ENCODE measurements around the gene LILRA1.
"Not testable (repeated sequence)": the region's sequence is repeated elsewhere in the genome, so short reads cannot be mapped to it uniquely, and the experiment has no call there.

LILRA1 gene

DNA sequence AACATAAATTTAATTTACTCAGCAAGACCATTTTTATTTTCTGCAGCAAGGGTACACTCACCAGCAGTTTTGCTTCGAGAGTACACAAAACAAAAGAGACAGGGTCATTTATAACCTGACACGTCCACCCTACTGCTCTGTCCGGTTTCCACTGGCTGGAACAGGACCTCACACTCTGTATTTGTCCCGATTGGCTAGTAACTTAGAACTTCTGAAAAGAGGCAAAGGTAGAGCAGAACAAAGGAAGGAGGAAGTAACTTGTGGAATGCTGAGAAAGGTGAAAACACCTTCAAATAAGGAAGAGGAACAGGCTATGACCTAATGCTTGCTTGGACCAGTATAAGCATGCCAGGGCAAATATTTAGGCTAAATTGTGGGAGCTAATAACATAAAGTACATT is 34.5 kb downstream of the LILRA1 start:
- DNase-seq = not testable (repeated sequence)

DNA sequence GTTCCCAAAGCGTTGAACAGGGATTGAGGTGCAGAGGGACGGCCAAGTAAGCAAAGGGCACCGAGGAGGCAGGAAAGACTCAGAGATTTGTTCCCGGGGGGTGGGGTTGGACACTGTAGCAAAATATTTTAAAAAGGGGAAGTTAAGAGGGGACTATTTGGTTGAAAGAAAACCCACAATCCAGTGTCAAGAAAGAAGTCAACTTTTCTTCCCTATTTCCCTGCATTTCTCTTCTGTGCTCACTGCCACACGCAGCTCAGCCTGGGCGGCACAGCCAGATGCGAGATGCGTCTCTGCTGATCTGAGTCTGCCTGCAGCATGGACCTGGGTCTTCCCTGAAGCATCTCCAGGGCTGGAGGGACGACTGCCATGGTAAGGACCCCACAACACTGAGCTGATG is 36.8 kb downstream of the LILRA1 start, which contains the start of gene LILRB1:
LILRB1 (plus strand) TSS at position 223 of the 400 bp plus-strand sequence. CDS start 590 bp downstream, outside the sequence.
- DNase-seq = not testable (repeated sequence)

GRCh38 chr19:54630782-54631181 is 37.4 kb downstream of the LILRA1 start:
- no peak for DNase-seq

GRCh38 chr19:54631489-54632337 is 38.3 kb downstream of the LILRA1 start:
- DNase-seq = not testable (repeated sequence)

DNA sequence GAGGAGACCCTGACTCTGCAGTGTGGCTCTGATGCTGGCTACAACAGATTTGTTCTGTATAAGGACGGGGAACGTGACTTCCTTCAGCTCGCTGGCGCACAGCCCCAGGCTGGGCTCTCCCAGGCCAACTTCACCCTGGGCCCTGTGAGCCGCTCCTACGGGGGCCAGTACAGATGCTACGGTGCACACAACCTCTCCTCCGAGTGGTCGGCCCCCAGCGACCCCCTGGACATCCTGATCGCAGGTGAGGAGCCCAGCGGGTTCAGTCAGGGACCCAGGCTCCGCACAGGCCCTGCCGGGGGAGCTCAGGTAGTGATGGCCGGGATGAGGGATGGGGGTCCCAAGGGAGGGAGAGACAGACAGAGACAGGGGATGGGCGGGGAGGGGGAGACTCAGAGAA is 39.1 kb downstream of the LILRA1 start:
- not testable (repeated sequence) for DNase-seq

DNA sequence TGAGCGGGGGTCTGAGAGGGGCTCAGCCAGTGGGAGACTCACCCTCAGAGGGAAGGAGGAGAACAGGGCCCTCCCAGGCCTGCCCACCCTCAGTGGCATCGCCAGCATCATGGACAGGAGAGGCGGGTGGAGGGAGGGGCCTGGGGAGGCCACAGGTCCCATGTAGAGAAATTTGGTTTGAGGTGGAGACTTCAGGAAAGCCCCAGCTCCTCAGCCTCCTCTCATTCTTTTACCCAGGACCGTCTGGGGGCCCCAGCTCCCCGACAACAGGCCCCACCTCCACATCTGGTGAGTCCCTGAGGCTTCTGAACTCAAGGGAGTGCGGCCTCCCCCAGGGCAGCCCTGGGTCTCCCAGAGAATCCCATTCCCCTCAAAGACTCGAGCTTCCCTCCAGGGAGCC is 40.0 kb downstream of the LILRA1 start:
- DNase-seq = no peak

DNA sequence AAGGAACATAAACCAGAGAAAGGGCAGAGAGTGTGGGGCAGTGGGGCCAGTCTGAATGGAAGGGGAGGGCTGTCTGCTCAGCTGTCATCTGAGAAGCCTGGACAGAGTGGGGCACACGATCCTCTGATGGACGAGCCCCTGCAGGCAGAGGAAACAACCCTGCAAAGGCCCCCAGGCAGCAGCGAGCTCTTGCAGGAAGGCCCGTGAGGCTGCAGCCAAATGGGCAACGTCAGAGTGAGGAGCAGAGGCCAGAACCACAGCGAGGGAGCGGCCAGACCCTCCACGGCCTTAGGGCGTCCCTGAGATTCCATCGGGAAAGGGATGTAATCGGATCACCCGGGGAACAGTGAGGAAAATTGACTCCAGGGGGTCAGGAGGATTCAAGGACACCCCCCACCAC is 42.6 kb downstream of the LILRA1 start:
- not testable (repeated sequence) for DNase-seq

- no peak for DNase-seq
Measured at GRCh38 chr19:54638683-54639082, 45.3 kb downstream of the LILRA1 start.

- not testable (repeated sequence) for DNase-seq
Measured at GRCh38 chr19:54642953-54643352, 49.5 kb downstream of the LILRA1 start.

- DNase-seq = not testable (repeated sequence)
Measured at GRCh38 chr19:54643583-54643982, 50.2 kb downstream of the LILRA1 start.

GRCh38 chr19:54644056-54644455 is 50.6 kb downstream of the LILRA1 start:
- DNase-seq = no peak

GRCh38 chr19:54646331-54646841 is 53.0 kb downstream of the LILRA1 start:
- no peak for DNase-seq

DNA sequence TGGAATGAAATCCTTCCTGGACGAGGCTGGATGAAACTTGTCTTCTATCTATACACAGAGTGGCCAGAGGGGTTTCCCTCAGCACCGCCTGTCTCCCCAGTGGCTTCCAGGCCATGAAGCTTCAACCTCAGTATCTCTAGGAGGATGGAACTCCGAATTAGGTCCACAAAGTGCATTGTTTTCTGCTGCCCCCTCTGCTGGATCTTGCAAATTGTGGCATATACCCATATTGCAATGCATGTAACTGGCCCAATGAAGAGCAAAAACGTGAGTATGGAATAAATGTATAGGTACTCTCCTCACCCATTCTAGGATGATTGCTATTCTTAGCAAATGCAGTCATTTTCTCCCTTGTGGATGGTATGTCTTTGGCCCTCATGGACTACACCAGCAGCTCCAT is 54.7 kb downstream of the LILRA1 start:
- DNase-seq = no peak

GRCh38 chr19:54650108-54650655 is 56.8 kb downstream of the LILRA1 start:
- no peak for DNase-seq

Measured in NCI-H345 (cell line).